ENCODE measurements around the gene LMTK3. TPM values are rescaled to one million over a fixed set of nuclear protein-coding genes. Genes with fewer than 3 reads are reported as not detected.

Gene LMTK3
- polyA plus RNA-seq, 1 experiment = 0.25 TPM

DNA sequence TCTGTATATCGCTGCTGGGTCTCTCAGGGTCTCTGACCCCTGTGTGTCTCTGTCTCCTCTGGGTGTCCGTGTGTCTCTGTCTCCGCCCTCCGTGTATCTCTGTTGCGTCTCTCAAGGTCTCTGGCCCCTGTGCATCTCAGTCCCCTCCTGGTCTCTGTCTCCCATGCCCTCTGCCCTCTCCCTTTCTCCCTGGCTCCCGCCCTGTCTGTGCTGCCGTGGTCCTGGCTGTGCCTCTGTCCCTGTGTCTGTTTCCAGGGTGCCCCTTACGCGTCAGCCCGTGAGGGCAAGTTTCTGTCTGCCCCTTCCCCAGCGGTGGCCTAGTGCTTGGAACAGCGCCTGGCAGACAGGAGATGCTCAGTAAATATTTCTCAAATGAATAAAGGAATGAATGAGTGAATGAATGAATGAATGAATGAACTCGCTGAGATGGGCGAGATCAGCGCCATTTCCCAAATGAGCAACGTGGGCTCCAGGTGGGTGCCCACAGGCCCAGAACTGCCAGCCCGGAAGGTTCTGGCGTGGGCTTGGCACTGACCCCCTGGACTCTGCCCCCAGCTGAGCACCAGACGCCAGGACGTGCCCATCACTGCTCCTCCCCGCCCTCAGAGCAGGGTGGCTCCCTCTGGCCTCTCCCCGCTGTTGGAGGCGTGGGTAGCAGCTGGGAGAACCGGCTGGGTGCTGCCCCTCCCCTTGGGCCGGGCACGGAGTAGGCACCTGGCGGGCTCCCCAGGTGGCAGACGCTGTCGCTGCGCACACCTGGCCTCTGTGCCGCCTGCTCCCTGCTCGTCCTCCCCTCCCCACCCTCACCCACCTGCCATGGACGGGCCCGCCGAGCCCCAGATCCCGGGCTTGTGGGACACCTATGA lies 40.0 kb upstream of the LMTK3 start, which contains the start of gene SULT2B1:
Gene SULT2B1 (plus strand): TSS at position 736 of the 866 bp plus-strand sequence. CDS start 81 bp downstream, at position 817.
- ChIA-PET CTCF (no interaction called here), POLR2A (no interaction called here)
- Histone ChIP-seq H3K4me3 (ENCODE audit: low read depth, low read length) (no peak within 1 kb of the TSS), H3K27ac (ENCODE audit: low read depth, low read length) (no peak within 1 kb of the TSS), H3K27me3 (ENCODE audit: control insufficient read depth, insufficient read depth, low read length) (peaks cover 14% of the 10 kb centered on the region), H3K9me3 (ENCODE audit: control insufficient read depth, insufficient read depth, low read length) (no peaks in the 10 kb centered on the region)
- TF ChIP-seq, protein P1, sequence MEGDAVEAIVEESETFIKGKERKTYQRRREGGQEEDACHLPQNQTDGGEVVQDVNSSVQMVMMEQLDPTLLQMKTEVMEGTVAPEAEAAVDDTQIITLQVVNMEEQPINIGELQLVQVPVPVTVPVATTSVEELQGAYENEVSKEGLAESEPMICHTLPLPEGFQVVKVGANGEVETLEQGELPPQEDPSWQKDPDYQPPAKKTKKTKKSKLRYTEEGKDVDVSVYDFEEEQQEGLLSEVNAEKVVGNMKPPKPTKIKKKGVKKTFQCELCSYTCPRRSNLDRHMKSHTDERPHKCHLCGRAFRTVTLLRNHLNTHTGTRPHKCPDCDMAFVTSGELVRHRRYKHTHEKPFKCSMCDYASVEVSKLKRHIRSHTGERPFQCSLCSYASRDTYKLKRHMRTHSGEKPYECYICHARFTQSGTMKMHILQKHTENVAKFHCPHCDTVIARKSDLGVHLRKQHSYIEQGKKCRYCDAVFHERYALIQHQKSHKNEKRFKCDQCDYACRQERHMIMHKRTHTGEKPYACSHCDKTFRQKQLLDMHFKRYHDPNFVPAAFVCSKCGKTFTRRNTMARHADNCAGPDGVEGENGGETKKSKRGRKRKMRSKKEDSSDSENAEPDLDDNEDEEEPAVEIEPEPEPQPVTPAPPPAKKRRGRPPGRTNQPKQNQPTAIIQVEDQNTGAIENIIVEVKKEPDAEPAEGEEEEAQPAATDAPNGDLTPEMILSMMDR (IDR thresholded peaks at IDR 0.05; ENCODE audit: low read depth, low read length) = no peak
- no peak for DNase-seq (ENCODE audit: low read depth, low spot score)

DNA sequence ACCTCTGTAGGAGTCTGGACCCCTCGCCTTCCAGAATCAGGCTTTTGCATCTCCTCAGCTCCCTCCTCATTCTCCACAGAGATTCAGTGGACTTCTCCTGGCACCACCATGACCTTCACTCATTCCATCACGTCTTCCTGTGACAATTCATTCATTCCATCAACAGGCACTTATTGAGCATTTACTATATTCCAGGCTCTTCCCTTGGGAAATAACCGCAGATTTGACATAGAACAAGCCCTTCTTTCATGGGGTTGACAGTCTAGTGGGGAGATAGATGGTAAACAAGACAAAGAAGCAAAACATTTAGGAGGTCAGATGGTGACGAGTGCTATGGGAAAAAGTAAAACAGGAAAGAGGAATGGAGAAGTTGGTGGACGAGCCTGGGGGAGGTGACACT lies 37.7 kb upstream of the LMTK3 start:
- no peak overlapping the region for H3K27ac ChIP-seq (ENCODE audit: low read depth, low read length)
- TF ChIP-seq, protein P1 (IDR thresholded peaks at IDR 0.05; ENCODE audit: low read depth, low read length) = no peak
- ChIA-PET CTCF (no interaction called here), POLR2A (no interaction called here)
- H3K27me3 ChIP-seq (ENCODE audit: control insufficient read depth, insufficient read depth, low read length) = peaks cover 14% of the 10 kb centered on the region
- H3K9me3 ChIP-seq (ENCODE audit: control insufficient read depth, insufficient read depth, low read length) = no peaks in the 10 kb centered on the region
- no peak overlapping the region for H3K4me3 ChIP-seq (ENCODE audit: low read depth, low read length)
- no peak for DNase-seq (ENCODE audit: low read depth, low spot score)

DNA sequence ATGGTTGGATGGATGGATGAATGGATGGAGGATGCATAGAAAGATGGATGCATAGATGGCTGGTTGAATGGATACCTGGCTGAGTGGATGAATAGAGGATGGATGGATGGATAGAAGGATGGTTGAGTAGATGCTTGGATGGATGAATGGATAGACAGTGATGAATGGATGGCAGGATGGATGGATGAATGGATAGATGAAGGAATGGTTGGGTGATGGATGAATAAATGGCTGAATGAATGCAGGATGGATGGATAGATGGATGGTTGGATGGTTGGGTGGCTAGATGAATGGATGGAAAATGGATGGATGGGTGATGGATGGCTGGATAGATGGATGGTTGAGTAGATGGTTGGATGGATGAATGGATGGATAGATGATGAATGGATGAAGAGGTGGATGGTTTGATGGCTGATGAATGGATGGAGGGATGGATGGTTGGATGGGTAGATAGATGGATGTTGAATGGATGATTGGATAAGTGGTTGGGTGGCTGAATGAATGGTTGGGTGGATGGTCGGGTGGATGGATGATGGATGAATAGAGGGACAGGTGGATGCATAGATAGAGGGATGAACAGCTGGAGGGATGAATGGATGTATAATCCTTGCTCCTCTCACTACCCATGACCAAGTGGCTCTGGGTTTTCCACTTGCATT lies 36.7 kb upstream of the LMTK3 start:
- Histone ChIP-seq H3K27me3 (ENCODE audit: control insufficient read depth, insufficient read depth, low read length) (peaks cover 14% of the 10 kb centered on the region), H3K9me3 (ENCODE audit: control insufficient read depth, insufficient read depth, low read length) (no peaks in the 10 kb centered on the region), H3K4me3 (ENCODE audit: low read depth, low read length) (no peak overlapping the region), H3K27ac (ENCODE audit: low read depth, low read length) (no peak overlapping the region)
- TF ChIP-seq, protein P1 (IDR thresholded peaks at IDR 0.05; ENCODE audit: low read depth, low read length) = no peak
- ChIA-PET CTCF (no interaction called here), POLR2A (no interaction called here)
- no peak for DNase-seq (ENCODE audit: low read depth, low spot score)

DNA sequence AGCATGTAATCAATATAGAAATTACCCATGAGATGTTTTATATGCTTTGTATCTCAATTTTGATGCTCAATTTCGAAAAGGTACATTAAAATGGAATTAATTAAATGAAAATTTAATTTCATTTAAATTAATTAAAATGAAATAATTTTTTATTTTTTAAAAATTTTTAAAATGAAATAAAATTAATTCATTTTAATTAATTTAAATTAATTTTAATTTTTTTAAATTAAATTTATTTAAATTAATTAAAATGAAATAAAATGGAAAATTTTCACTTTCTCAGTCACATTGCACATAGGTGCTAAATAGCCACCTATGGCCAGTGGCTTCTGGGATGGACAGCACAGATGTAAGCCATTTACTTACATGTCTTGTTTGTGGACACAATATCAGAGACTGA lies 36.1 kb upstream of the LMTK3 start:
- DNase-seq (ENCODE audit: low read depth, low spot score) = no peak
- CTCF ChIA-PET = no interaction called here
- POLR2A ChIA-PET = no interaction called here
- H3K9me3 ChIP-seq (ENCODE audit: control insufficient read depth, insufficient read depth, low read length) = no peaks in the 10 kb centered on the region
- H3K27me3 ChIP-seq (ENCODE audit: control insufficient read depth, insufficient read depth, low read length) = peaks cover 14% of the 10 kb centered on the region
- H3K4me3 ChIP-seq (ENCODE audit: low read depth, low read length) = no peak overlapping the region
- TF ChIP-seq, protein P1 (IDR thresholded peaks at IDR 0.05; ENCODE audit: low read depth, low read length) = no peak
- H3K27ac ChIP-seq (ENCODE audit: low read depth, low read length) = no peak overlapping the region
